ENCODE data around the gene ADD3.

- TF ChIP-seq POLR2A (IDR thresholded peaks at IDR 0.05) (no peak), CTCF (IDR thresholded peaks at IDR 0.05) (no peak)
Observed at GRCh38 chr10:110052916-110053315, 45.1 kb downstream of the ADD3 start.

Data from heart left ventricle (tissue), 13 donors.